Neuron (in vitro differentiated cells): ENCODE data around the gene KLK4.

Experiments used
- H2AFZ ChIP-seq: one replicate; pipeline ENCODE4 v1.6.1; 2013; ENCODE audit warnings: low read depth, mild to moderate bottlenecking, inconsistent platforms, low read length, moderate library complexity
- H3K27me3 ChIP-seq: one replicate; pipeline ENCODE4 v1.6.1; 2013; ENCODE audit warnings: low read length; ENCODE audit not compliant: insufficient read depth
- H3K36me3 ChIP-seq: one replicate; pipeline ENCODE4 v1.6.1; 2013; ENCODE audit warnings: low read length; ENCODE audit not compliant: insufficient read depth
- H3K4me1 ChIP-seq: one replicate; pipeline ENCODE4 v1.6.1; 2013; ENCODE audit warnings: low read length; ENCODE audit not compliant: insufficient read depth
- H3K4me3 ChIP-seq: 2 replicates; pipeline ENCODE4 v1.5.1; 2013; ENCODE audit warnings: mild to moderate bottlenecking, low read length, moderate library complexity
- H3K9me3 ChIP-seq: one replicate; pipeline ENCODE4 v1.6.1; 2013; ENCODE audit warnings: low read length

KLK4 gene

DNA sequence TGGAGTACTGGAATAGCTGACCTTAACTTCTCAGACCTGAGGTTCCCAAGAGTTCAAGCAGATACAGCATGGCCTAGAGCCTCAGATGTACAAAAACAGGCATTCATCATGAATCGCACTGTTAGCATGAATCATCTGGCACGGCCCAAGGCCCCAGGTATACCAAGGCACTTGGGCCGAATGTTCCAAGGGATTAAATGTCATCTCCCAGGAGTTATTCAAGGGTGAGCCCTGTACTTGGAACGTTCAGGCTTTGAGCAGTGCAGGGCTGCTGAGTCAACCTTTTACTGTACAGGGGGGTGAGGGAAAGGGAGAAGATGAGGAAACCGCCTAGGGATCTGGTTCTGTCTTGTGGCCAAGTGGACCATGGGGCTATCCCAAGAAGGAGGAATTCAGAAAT is 50.2 kb downstream of the KLK4 start:
- Histone ChIP-seq H2AFZ (no peak overlapping the region), H3K4me3 (no peak overlapping the region), H3K27me3 (peaks cover 45% of the 10 kb centered on the region), H3K36me3 (no peaks in the 10 kb centered on the region), H3K9me3 (no peaks in the 10 kb centered on the region), H3K4me1 (no peaks in the 10 kb centered on the region)

DNA sequence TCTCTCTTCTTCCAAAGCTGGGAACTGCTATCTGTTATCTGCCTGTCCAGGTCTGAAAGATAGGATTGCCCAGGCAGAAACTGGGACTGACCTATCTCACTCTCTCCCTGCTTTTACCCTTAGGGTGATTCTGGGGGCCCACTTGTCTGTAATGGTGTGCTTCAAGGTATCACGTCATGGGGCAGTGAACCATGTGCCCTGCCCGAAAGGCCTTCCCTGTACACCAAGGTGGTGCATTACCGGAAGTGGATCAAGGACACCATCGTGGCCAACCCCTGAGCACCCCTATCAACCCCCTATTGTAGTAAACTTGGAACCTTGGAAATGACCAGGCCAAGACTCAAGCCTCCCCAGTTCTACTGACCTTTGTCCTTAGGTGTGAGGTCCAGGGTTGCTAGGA is 51.3 kb downstream of the KLK4 start:
- Histone ChIP-seq H3K36me3 (no peaks in the 10 kb centered on the region), H3K4me3 (no peak overlapping the region), H3K27me3 (peaks cover 51% of the 10 kb centered on the region), H3K4me1 (no peaks in the 10 kb centered on the region), H2AFZ (no peak overlapping the region), H3K9me3 (no peaks in the 10 kb centered on the region)

GRCh38 chr19:50858886-50859285 is 52.3 kb downstream of the KLK4 start:
- H3K4me3 ChIP-seq, result no peak overlapping the region

GRCh38 chr19:50857366-50857765 is 53.8 kb downstream of the KLK4 start:
- H3K27me3 ChIP-seq, result peaks cover 53% of the 10 kb centered on the region
- no peaks in the 10 kb centered on the region for H3K9me3 ChIP-seq
- no peak overlapping the region for H3K4me3 ChIP-seq
- no peaks in the 10 kb centered on the region for H3K36me3 ChIP-seq
- no peaks in the 10 kb centered on the region for H3K4me1 ChIP-seq
- H2AFZ ChIP-seq, result no peak overlapping the region

More at GRCh38 chr19:50858886-50859285, 52.3 kb downstream of the KLK4 start:
- H2AFZ ChIP-seq, result no peak overlapping the region
- H3K9me3 ChIP-seq, result no peaks in the 10 kb centered on the region
- H3K27me3 ChIP-seq, result peaks cover 53% of the 10 kb centered on the region
- no peaks in the 10 kb centered on the region for H3K4me1 ChIP-seq
- H3K36me3 ChIP-seq, result no peaks in the 10 kb centered on the region
